ENCODE results near the gene RHBG. TPM values are rescaled to one million over a fixed set of nuclear protein-coding genes. Genes with fewer than 3 reads are reported as not detected.

Gene RHBG
- total RNA-seq, 1 donor = not detected

DNA sequence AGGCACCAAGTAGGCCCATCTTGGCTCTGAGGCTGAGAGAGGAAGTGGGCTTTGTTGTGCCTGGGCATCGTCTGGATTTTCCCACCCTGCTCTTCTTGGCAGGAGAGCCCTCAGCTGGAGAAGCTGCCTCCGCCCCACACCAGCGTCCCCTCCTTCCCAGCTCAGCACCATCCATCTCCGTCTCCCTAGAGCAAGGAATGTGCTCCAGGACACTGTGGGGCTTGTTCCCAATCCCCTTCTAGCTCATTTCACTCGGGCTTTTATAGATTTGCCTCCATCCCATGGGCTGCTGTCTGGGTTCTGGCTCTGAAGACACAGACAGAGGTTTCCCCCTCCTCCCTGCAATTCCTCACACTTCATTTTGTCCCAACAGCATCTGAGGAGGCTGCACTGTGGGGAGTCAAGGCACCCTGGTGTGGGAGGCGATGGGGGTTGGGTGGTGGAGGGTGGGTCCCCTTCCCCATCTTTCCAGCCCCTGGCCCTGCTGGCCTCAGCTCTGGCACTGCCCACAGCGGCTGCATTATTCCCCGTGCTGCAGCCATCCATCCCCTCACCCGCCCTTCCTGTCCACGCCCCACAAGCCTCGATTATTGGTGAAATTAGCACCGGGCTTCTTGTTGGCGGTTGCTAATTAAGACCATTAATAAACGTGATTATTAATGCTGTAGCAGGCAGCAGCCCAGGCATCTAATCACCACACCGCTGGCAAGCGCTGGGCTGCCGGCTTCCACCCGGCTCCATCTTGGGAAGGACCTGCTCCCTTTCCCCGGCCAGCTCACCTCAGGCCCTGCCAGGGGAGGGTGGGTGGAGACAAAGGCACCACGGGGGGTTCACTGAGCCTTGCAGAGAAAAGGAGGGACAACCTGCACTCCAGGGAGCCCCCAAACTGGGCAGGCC is 21.7 kb downstream of the RHBG start:
- no peak overlapping the region for H3K4me3 ChIP-seq (ENCODE audit: low read depth, low read length)
- DNase-seq (ENCODE audit: low read depth) = no peak
- TF ChIP-seq CTCF (IDR thresholded peaks at IDR 0.05; ENCODE audit: insufficient read depth, low read depth, low read length) = no peak

- DNase-seq (ENCODE audit: low read depth) = no peak
- no peak for TF ChIP-seq CTCF (IDR thresholded peaks at IDR 0.05; ENCODE audit: insufficient read depth, low read depth, low read length)
- no peak overlapping the region for H3K4me3 ChIP-seq (ENCODE audit: low read depth, low read length)
Measured at GRCh38 chr1:156391366-156391677, 22.3 kb downstream of the RHBG start.

DNA sequence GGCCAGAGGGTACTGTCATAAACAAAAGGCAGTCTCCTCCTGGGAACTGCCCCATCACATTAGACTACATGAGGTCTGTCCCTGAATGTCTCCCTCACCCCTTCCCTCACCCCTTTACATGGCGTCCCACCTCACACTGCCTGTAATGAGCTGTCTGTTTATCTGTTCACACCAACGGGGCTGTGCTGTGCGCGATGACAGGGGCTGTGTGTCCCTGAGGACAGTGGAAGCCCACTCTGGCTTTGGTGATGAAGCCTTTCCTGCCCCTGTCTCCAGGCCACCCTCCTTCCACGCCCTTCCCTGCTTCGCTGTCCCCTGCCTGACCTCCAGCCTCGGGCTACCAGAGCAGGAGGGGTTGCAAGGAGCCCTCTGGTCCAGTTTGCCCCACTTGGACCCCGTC is 22.7 kb downstream of the RHBG start:
- no peak for DNase-seq (ENCODE audit: low read depth)
- no peak overlapping the region for H3K4me3 ChIP-seq (ENCODE audit: low read depth, low read length)
- TF ChIP-seq CTCF (IDR thresholded peaks at IDR 0.05; ENCODE audit: insufficient read depth, low read depth, low read length) = no peak

DNA sequence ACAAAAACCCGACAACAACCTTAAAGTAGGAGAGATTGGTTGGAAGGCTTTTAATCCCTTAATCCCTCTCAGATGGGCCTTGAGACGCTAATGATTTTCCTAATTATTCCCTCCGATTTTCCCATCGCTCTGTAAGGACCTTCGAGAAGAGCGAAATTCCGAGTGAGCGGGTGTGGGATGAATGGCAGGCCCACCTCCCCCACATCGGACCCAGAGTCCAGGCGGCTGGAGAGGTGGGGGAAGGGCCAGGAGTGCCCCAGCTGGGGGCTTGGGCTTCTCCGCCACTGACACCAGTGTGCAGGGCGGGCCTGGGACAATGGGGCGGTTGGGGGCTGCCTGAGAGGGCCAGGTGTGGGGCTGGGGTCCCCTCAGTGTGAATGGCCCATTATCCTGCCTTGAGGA is 23.4 kb downstream of the RHBG start:
- DNase-seq (ENCODE audit: low read depth) = no peak
- no peak for TF ChIP-seq CTCF (IDR thresholded peaks at IDR 0.05; ENCODE audit: insufficient read depth, low read depth, low read length)
- no peak overlapping the region for H3K4me3 ChIP-seq (ENCODE audit: low read depth, low read length)

DNA sequence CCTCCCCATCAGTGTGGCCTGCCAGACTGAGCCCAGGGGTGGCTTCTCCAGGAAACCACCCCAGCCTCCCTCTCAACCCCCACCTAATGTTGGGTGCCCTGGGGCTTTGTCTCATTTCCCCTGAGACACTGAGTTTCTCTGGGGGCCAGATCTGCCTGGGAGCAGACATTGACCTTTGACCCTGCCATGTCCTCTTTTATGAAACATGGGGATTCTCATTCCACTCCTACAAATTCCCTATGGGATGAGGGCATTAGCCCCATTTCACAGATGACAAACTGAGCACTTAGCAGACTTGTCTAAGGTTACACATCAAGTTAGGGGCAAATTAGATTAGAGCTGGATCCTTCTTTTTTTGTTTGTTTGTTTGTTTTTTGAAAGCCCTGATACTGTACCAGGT is 24.1 kb downstream of the RHBG start:
- no peak overlapping the region for H3K4me3 ChIP-seq (ENCODE audit: low read depth, low read length)
- TF ChIP-seq CTCF (IDR thresholded peaks at IDR 0.05; ENCODE audit: insufficient read depth, low read depth, low read length) = no peak

DNA sequence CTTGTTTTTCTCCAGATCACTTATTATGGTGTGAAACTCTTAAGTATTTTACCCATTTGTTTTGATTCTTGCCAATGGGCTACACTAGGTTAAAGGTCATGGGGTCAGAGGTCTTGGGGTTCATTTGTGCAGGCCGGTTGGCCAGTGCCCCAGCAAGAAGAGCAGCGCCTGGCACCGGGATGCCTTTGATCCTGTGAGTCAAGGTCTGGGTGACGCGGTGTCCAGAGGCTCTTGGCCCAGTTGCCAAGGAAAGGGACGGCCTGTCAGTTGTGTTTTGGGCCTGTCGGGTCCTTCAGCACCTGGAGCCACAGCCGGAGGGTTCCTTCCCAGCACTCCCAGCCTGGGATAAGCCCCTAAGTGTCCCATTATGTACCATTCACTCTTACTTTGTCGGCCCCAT is 25.1 kb downstream of the RHBG start:
- DNase-seq (ENCODE audit: low read depth) = no peak
- no peak for TF ChIP-seq CTCF (IDR thresholded peaks at IDR 0.05; ENCODE audit: insufficient read depth, low read depth, low read length)
- H3K4me3 ChIP-seq (ENCODE audit: low read depth, low read length) = no peak overlapping the region

More for the DNA sequence above, 24.1 kb downstream of the RHBG start:
- no peak for DNase-seq (ENCODE audit: low read depth)
